Measurements from ENCODE around the gene CA6. TPM values are rescaled to one million over a fixed set of nuclear protein-coding genes. Genes with fewer than 3 reads are reported as not detected.

Gene CA6
- total RNA-seq, 1 experiment from 2014 or later, result not detected

GRCh38 chr1:9016455-9016854 lies 70.8 kb downstream of the CA6 start:
- no peak for DNase-seq
- Histone ChIP-seq H3K14ac (ENCODE audit: insufficient read depth, low read length) (no peak overlapping the region), H2AFZ (ENCODE audit: low read length) (no peak overlapping the region), H2BK20ac (ENCODE audit: low read depth, low read length, poor library complexity, severe bottlenecking) (no peak overlapping the region), H3K18ac (ENCODE audit: insufficient read length, low read depth, low read length) (no peak overlapping the region), H2BK5ac (ENCODE audit: insufficient read length, low read length) (no peak overlapping the region), H3K4me1 (ENCODE audit: insufficient read depth, low read length) (no peaks in the 10 kb centered on the region), H3K23me2 (ENCODE audit: insufficient read length, low read depth, low read length, poor library complexity, severe bottlenecking) (no peaks in the 10 kb centered on the region), H3K23ac (ENCODE audit: insufficient read length, low read depth, low read length) (no peak overlapping the region), H2BK12ac (ENCODE audit: insufficient read length, low read depth, low read length) (no peak overlapping the region), H4K91ac (ENCODE audit: insufficient read length, low read depth, low read length) (no peak overlapping the region), H3K27me3 (ENCODE audit: insufficient read depth, low read length) (no peaks in the 10 kb centered on the region), H3K9me3 (ENCODE audit: control insufficient read depth, low read depth, low read length) (no peaks in the 10 kb centered on the region), H2AK5ac (ENCODE audit: insufficient read length, low read length) (no peak overlapping the region), H4K8ac (replicated peaks; ENCODE audit: insufficient read length, low read depth, low read length) (no peak overlapping the region), H4K5ac (ENCODE audit: insufficient read length, low read depth, low read length) (no peak overlapping the region), H3K79me2 (ENCODE audit: insufficient read depth, low read length) (no peaks in the 10 kb centered on the region), H2BK15ac (ENCODE audit: low read depth, low read length) (no peak overlapping the region), H3K27ac (ENCODE audit: insufficient read length, low read depth, low read length) (no peak overlapping the region), H3K4me2 (ENCODE audit: insufficient read depth, insufficient read length, low read length) (no peak overlapping the region), H3K4ac (ENCODE audit: low read depth, low read length) (no peak overlapping the region), H3K9ac (ENCODE audit: extremely low read depth, insufficient read length, low read length) (no peak overlapping the region), H3K79me1 (ENCODE audit: insufficient read depth, low read depth, low read length, poor library complexity, severe bottlenecking) (no peaks in the 10 kb centered on the region), H3K56ac (ENCODE audit: insufficient read length, low read depth, low read length) (no peak overlapping the region), H3T11ph (ENCODE audit: low read length) (no peak overlapping the region), H2BK120ac (ENCODE audit: low read depth, low read length, poor library complexity, severe bottlenecking) (no peak overlapping the region), H4K20me1 (ENCODE audit: control insufficient read depth, insufficient read depth, insufficient read length) (no peaks in the 10 kb centered on the region)
- H3K4me1 Mint-ChIP-seq, result peaks cover 0 to 6% of the 10 kb centered on the region in 2 experiments; a peak in 1 of 4 replicates
- no peaks in the 10 kb centered on the region; a peak in 1 of 5 replicates for H3K9me3 Mint-ChIP-seq
- no peak overlapping the region for H3K4me3 Mint-ChIP-seq
- H3K27ac Mint-ChIP-seq, result peak overlapping the region in 1 of 3 experiments; percentile 49; a peak in 2 of 7 replicates
- no peaks in the 10 kb centered on the region for H3K36me3 Mint-ChIP-seq (ENCODE audit: insufficient read depth in 1 of 3, low read depth in 3 of 3)
- no CpG with 5 or more reads among the region's 5 CpGs for WGBS (ENCODE audit: extremely low coverage, insufficient read length, low lambda C conversion rate)
- no peak for TF ChIP-seq CTCF (conservative IDR thresholded peaks at IDR 0.05)
- peaks cover 1% of the 10 kb centered on the region for H3K27me3 Mint-ChIP-seq (ENCODE audit: low read depth)

Measured in H9 (cell line).